ENCODE results near the gene ZNF682. TPM values are rescaled to one million over a fixed set of nuclear protein-coding genes. Genes with fewer than 3 reads are reported as not detected.

Gene ZNF682
- total and polyA plus RNA-seq, 2 of the 8 experiments (the other 6 are each of a cell fraction or from before 2014, with no cell fraction given): 4.3 to 27.5 TPM

GRCh38 chr19:20051841-20052768, 12.8 kb upstream of the ZNF682 start:
- ChIA-PET CTCF (ENCODE audit: partially characterized antibody) (interaction anchor here (0.6 to 1.3 kb wide), 10 partner anchors 11 to 347 kb away, joined by 3 to 5 read pairs (median 3); partner anchors contain the start of genes ZNF682 and ZNF90), POLR2A (ENCODE audit: partially characterized antibody) (interaction anchor here (0.5 to 3.2 kb wide), 36 partner anchors 9 to 487 kb away, joined by 3 to 56 read pairs (median 3); partner anchors contain the start of genes ZNF253, ZNF486, ZNF682 and ZNF90)
- DNase-seq (ENCODE audit: low read depth in 1 of 2, low spot score in 2 of 2) (peak; percentile 91 to 100), FAIRE-seq (peak; percentile 99)
- Histone ChIP-seq H3K27ac (ENCODE audit: low read depth, low read length) (peak overlapping the region; percentile 87), H3K9me3 (ENCODE audit: insufficient read depth in 2 of 2, low read depth in 1 of 2, low read length in 1 of 2) (no peaks in the 10 kb centered on the region), H4K20me1 (replicated peaks in 1 of 2; ENCODE audit: control insufficient read depth in 1 of 2, insufficient read depth in 2 of 2, low read length in 2 of 2) (no peaks in the 10 kb centered on the region), H2AFZ (ENCODE audit: low read length) (peak overlapping the region; percentile 89), H2BK120ac (replicated peaks; ENCODE audit: low read depth, low read length) (no peak overlapping the region), H3K14ac (ENCODE audit: insufficient read length) (no peak overlapping the region), H3K4me1 (replicated peaks in 1 of 4; ENCODE audit: control insufficient read depth in 3 of 4, insufficient read depth in 4 of 4, low read length in 3 of 4) (peaks cover 0 to 3% (median 0%) of the 10 kb centered on the region in 4 experiments; a peak in 1 of 7 replicates), H4K91ac (replicated peaks; ENCODE audit: insufficient read length, low read length) (peak overlapping the region; percentile 75), H3K4me2 (ENCODE audit: insufficient read depth in 1 of 2, low read depth in 2 of 2, low read length in 2 of 2) (peak overlapping the region; percentile 76 to 80), H2BK20ac (ENCODE audit: low read length) (no peak overlapping the region), H2BK15ac (ENCODE audit: low read length) (no peak overlapping the region), H3K79me2 (ENCODE audit: control insufficient read depth in 1 of 2, insufficient read depth in 2 of 2, low read length in 2 of 2) (no peaks in the 10 kb centered on the region), H2BK5ac (ENCODE audit: low read depth, low read length) (peak overlapping the region; percentile 94), H3K23ac (ENCODE audit: insufficient read length) (no peak overlapping the region), H4K8ac (ENCODE audit: extremely low read depth, insufficient read depth, low read length) (peak overlapping the region; percentile 94; the same call in 1 of the 2 replicates), H3K4me3 (ENCODE audit: extremely low read depth in 1 of 4, insufficient read depth in 2 of 4, low read depth in 3 of 4, low read length in 4 of 4) (peak overlapping the region; percentile 76 to 87 (median 82)), H3K4ac (replicated peaks; ENCODE audit: insufficient read length, low read depth, low read length) (no peak overlapping the region), H4K5ac (ENCODE audit: insufficient read length, low read depth, low read length) (peak overlapping the region; percentile 95), H3K36me3 (ENCODE audit: control insufficient read depth in 2 of 4, insufficient read depth in 4 of 4, low read length in 3 of 4) (no peaks in the 10 kb centered on the region), H3K18ac (ENCODE audit: extremely low read depth, low read length) (peak overlapping the region; percentile 89), H2AK5ac (ENCODE audit: low read depth, low read length) (no peak overlapping the region; the same call in 1 of the 2 replicates), H3K79me1 (ENCODE audit: low read depth, low read length) (no peaks in the 10 kb centered on the region), H3K27me3 (replicated peaks in 1 of 4; ENCODE audit: control insufficient read depth in 3 of 4, extremely low read depth in 1 of 4, insufficient read depth in 3 of 4, low read length in 3 of 4) (no peaks in the 10 kb centered on the region), H2BK12ac (ENCODE audit: low read depth, low read length) (peak overlapping the region; percentile 40; the same call in 1 of the 2 replicates), H3K23me2 (ENCODE audit: low read depth, low read length) (peaks cover 2% of the 10 kb centered on the region; the same call in 1 of the 2 replicates), H3K9ac (replicated peaks in 1 of 4; ENCODE audit: extremely low read depth in 1 of 4, low read depth in 3 of 4, low read length in 3 of 4) (peak overlapping the region in 3 of 4 experiments; percentile 82 to 87 (median 83); a peak in 6 of 7 replicates), H3K56ac (replicated peaks; ENCODE audit: insufficient read length, low read depth, low read length) (peak overlapping the region; percentile 70)
- WGBS, 2 experiments (ENCODE audit: extremely low coverage in 1 of 2, insufficient coverage in 1 of 2, insufficient read length in 1 of 2, insufficient replicate concordance in 2 of 2, low coverage in 1 of 2, low lambda C conversion rate in 2 of 2, missing lambda C conversion rate in 1 of 2): 3% methylated on average over 43 of the region's 43 CpGs; no CpG with 5 or more reads in 1 of the 2 experiments
- no peak for TF ChIP-seq ATF2 (IDR thresholded peaks at IDR 0.05; ENCODE audit: low read length)
- TF ChIP-seq CREB1 (IDR thresholded peaks at IDR 0.05): peak; percentile 81
- no peak for TF ChIP-seq ATF3 (IDR thresholded peaks at IDR 0.05; ENCODE audit: insufficient read depth, low read depth, low read length)
- peak; percentile 8 to 19 (median 19); a peak in 2 of 4 replicates for TF ChIP-seq CTCF (IDR thresholded peaks at IDR 0.05; ENCODE audit: control extremely low read depth in 1 of 3, insufficient read depth in 1 of 3, low read depth in 1 of 3, low read length in 3 of 3)
- TF ChIP-seq RBBP5 (IDR thresholded peaks at IDR 0.05; ENCODE audit: borderline replicate concordance, low read depth, low read length): 0 out of 2 replicates have a peak, but pooled peaks have one; percentile 34
